ENCODE results near the gene PDE5A. TPM values are rescaled to one million over a fixed set of nuclear protein-coding genes. Genes with fewer than 3 reads are reported as not detected.

PDE5A gene
- total and polyA plus RNA-seq, 10 of the 15 experiments (the other 5 are each of a cell fraction or from before 2014, with no cell fraction given), result under 0.01 to 3.9 (median 0.26) TPM; not detected in 1

GRCh38 chr4:119489305-119489704 is 139.3 kb downstream of the PDE5A start:
- no peak overlapping the region for H3K27ac ChIP-seq (ENCODE audit: control insufficient read depth, insufficient read depth)
- ChIA-PET POLR2A (no interaction called here), RAD21 (ENCODE audit: unreplicated experiment) (no interaction called here), SMC1A (ENCODE audit: uncharacterized antibody, unreplicated experiment) (interaction anchor here (1.0 kb wide), 1 partner anchor 15 kb away, joined by 4 read pairs; no protein-coding TSS in a partner anchor), CTCF (interaction anchor here (0.9 to 1.8 kb wide), 4 partner anchors 13 to 565 kb away, joined by 3 to 5 read pairs (median 4); no protein-coding TSS in a partner anchor)
- H3K4me1 ChIP-seq (ENCODE audit: control insufficient read depth, insufficient read depth, low read length), result no peaks in the 10 kb centered on the region
- no peak for DNase-seq (ENCODE audit: low read depth, low spot score)
- intact Hi-C loops (cut with micrococcal nuclease; ENCODE audit: unreplicated experiment), result no loop called here
- peaks cover 0 to 1% of the 10 kb centered on the region in 2 experiments; a peak in 1 of 4 replicates for H3K36me3 ChIP-seq (ENCODE audit: control insufficient read depth in 2 of 2, insufficient read depth in 2 of 2, low read length in 1 of 2)
- H4K20me1 ChIP-seq (ENCODE audit: control insufficient read depth, insufficient read depth), result no peaks in the 10 kb centered on the region
- no peak for TF ChIP-seq PAX8 (IDR thresholded peaks at IDR 0.05)
- no peak for TF ChIP-seq MXI1 (IDR thresholded peaks at IDR 0.05; ENCODE audit: low read depth, low read length)
- TF ChIP-seq SMAD1 (IDR thresholded peaks at IDR 0.05; ENCODE audit: low read depth, partially characterized antibody), result no peak
- no peak for TF ChIP-seq ZBTB11 (CRISPR knock-in tag; IDR thresholded peaks at IDR 0.05)
- no peak for TF ChIP-seq POLR2AphosphoS2 (IDR thresholded peaks at IDR 0.05; ENCODE audit: low read depth, low read length)
- TF ChIP-seq EGR1 (IDR thresholded peaks at IDR 0.05; ENCODE audit: borderline replicate concordance in 1 of 2, low read depth in 2 of 2, low read length in 2 of 2), result no peak
- TF ChIP-seq ZNF384 (IDR thresholded peaks at IDR 0.05; ENCODE audit: borderline replicate concordance, low read depth, low read length), result no peak
- TF ChIP-seq BCL11A (IDR thresholded peaks at IDR 0.05; ENCODE audit: low read depth, low read length), result no peak
- no peak for TF ChIP-seq NFIC (IDR thresholded peaks at IDR 0.05; ENCODE audit: low read depth, low read length)
- no peak for TF ChIP-seq SPI1 (IDR thresholded peaks at IDR 0.05; ENCODE audit: borderline replicate concordance, insufficient read depth, low read depth, low read length)
- no peak for TF ChIP-seq TARDBP (IDR thresholded peaks at IDR 0.05; ENCODE audit: borderline replicate concordance)
- no peak for TF ChIP-seq SMARCA5 (IDR thresholded peaks at IDR 0.05)
- no peak overlapping the region for H3K4me2 ChIP-seq (ENCODE audit: control insufficient read depth, insufficient read depth)
- H3K9me3 ChIP-seq (replicated peaks; ENCODE audit: control insufficient read depth, insufficient read depth, low read length), result no peaks in the 10 kb centered on the region
- H2AFZ ChIP-seq (ENCODE audit: control insufficient read depth, low read depth, low read length), result no peak overlapping the region
- H3K79me2 ChIP-seq (ENCODE audit: control insufficient read depth, insufficient read depth, low read length), result no peaks in the 10 kb centered on the region
- no peak overlapping the region for H3K9ac ChIP-seq (ENCODE audit: control insufficient read depth, insufficient read depth, low read length)
- peak; percentile 62 for FAIRE-seq
- no TSS peak for BruUV-seq (replicated peaks)
- 56% methylated on average over 3 of the region's 3 CpGs for WGBS (ENCODE audit: insufficient coverage, insufficient replicate concordance, low lambda C conversion rate, missing lambda C conversion rate)
- H3K4me3 ChIP-seq, result no peak overlapping the region
- in situ Hi-C loops (cut with MboI), result no loop called here
- ATAC-seq, result no peak
- H3K27me3 ChIP-seq (replicated peaks in 1 of 2; ENCODE audit: control insufficient read depth in 2 of 2, insufficient read depth in 2 of 2, low read length in 1 of 2), result no peaks in the 10 kb centered on the region

All from GM12878 (cell line).